HG02970 (cell line): ENCODE data around the gene STAT4.

Experiments
- ATAC-seq: cut with Tn5 transposase; IDR thresholded peaks from one replicate; pipeline ENCODE4 v1.9.1; 2021; ENCODE audit warnings: mild to moderate bottlenecking, moderate library complexity, moderate number of reproducible peaks; ENCODE audit not compliant: unreplicated experiment, low FRiP score

STAT4 gene

DNA sequence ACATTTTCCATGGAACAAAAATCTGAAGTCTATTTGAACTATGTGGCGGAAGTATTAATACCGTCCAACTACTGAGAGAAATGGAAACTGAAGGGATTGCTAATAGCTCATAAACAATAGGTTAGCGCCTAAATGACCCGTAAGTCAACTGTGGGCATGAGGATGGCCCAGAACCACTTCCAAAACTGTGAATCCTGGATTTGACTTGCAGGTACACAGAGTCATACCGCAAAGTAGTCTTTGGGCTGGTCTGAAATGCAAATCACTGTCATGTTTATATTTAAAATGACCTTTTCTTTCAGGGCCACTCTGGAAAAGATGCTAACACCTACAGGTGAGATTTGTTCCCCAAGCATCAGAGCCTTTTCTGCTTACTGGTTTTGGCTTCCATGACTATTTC lies 50.6 kb downstream of the STAT4 start:
- ATAC-seq: no peak

DNA sequence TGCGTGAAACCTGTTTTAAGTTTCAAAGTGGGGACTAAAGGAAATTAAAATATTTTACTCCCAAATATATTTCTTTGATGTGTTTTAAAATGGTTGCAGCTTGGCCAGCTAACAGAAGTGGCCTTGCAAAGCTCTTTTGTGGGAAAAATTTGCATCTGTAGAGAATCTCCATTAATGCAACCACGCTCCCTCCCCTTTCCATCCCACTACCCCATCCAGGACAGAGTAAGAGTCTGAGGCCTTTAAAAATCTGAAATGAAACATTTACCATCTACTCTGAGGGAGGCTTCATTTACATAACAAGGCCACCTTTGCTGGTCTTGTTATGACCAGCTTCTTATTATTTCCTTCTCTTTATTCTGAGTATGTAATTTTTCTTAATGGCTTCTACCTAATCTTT lies 63.5 kb downstream of the STAT4 start:
- no peak for ATAC-seq

DNA sequence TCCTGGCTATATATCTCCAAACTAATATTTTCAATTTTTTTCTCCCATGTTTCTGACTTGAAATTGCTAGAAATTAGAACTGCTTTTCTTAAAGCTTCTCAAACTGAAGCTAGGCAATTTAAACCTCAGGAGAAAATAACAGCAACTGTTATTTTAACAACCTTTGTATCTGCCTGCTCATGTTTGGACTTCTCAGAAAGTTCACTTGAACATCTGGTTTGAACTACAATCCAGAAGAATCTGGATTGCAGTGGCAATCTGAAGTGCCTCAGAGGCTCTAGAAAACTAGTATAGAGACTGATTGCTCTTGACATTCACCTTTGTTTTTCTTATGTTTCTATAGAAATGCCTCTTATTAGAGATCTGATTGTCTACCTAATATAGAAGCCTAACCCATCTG lies 64.1 kb downstream of the STAT4 start:
- no peak for ATAC-seq

DNA sequence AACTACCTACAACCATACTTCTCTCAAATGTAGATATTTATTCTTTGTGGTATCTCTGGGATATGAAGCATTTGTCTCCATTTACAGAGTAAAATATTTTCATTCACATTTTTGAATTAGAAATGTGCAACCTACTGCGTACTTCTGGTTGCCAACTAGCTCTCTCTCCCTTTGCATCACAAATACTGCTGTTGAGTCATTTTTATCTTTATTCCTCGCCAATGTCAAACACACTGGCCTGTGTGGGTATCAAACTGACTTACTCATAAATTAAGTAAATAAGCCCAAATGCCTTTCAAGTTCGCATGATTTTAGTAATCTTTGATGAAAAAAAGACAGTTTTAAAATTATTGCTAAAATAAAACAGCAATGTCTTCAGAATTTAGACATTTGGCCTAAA lies 67.3 kb downstream of the STAT4 start:
- no peak for ATAC-seq

DNA sequence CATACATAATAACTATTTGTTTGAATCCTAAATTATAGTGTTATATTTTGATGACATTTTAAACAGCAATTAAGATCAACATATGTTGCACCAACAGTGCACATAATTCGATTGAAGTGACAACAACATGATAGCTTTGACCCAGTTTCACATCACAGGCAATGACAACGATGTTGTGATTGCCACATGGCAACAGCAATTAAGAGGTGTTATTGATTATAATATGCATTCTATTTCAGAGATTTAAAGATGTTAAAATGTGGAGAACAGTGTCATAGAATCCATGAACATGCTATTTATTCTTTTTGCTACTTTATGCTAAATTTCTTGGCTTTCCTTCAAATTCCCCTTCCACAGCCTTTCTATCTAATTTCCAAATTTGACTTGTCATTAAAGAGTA lies 68.5 kb downstream of the STAT4 start:
- ATAC-seq: no peak

DNA sequence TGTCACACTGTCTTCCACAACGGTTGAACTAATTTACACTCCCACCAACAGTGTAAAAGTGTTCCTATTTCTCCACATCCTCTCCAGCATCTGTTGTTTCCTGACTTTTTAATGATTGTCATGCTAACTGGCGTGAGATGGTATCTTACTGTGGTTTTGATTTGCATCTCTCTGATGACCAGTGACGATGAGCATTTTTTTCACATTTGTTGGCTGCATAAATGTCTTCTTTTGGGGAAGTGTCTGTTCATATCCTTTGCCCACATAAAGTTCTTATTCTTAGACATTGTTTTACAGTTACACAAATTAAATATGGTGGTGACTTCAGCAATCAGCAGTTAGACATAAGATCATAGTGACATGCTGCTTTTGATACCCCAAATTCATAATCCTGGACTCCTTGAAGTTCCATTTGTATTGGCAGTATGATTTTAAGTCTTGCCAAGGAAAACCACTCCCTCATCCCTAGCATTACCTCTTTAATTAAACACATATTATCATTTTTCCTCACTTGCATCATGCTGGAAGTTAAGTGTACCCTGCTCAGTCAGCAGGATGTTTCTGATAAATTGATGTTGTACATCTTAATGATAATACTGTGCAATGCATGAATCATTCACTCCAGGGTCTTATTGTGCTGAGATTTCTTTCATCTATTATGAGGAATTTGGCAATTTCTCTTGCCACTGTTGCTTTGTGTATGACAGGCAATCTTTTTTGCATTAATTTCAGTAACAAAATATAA lies 69.2 kb downstream of the STAT4 start:
- ATAC-seq: no peak

DNA sequence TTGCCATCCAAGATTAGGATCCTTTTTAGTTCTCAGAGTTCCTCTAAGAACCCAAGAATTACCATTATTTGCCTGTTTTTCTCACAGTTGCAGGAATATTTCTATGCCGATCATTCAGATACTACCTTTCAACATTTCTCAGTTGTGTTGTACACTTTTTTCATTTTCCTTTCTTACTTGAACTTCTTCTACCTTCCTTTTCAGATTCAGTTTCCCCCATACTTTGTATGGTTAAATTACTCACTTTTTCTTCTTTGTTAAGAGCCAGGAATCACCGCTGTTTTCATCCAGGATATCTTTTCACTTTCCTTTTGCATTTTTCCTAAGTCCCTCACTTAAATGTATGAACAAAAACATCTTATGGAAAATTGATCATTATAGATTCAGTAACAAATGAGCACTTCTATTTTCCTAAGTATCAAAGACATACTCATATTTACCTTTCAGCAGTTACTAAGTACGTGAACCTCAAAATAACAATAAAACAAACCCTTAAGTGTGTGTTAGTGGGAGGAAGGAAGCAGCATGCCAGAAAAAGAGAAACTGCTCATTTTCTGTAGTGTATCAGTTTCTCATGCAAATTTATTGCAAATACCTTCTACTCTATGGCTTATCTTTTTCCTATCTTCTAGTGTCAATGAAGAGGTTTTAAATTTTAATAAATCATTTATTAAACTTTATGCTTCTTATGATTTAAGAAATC lies 72.5 kb downstream of the STAT4 start:
- ATAC-seq: no peak

DNA sequence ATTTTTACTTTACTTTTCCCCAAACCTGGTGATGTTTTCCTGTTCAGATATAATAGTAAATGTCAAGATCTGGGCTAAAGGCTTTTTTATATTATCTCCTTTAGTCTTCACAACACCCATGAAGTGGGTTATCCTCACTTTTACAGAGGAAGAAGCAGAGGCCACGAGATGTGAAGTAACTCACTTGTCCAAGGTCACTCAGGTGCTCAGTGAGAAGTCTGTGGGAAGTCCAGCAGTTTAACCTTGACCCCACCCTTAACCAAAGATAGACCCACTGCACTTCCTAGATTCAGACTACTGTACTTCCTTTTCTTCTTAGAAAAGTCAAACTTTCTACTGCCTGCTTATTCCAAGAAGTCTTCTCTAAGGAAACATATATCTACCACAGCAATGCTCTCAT lies 80.5 kb downstream of the STAT4 start:
- no peak for ATAC-seq

DNA sequence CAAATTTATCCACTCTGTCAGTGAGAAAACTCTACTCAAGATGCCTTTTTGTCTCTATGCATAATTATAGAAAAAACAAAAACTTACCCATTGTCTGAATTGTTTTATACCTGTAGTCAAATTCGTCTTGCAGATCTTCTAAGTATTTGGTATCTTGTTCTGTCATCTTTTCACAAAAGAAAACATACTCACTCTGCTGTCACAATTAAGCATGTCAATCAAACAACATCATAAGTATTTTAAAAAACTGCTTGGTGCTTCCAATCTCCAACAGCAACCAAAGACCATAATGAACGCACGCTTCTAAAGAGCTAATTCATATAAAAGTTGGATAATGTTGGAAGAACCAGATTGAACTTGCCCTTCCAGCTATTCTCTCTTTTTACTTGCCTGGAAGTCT lies 81.2 kb downstream of the STAT4 start:
- no peak for ATAC-seq

DNA sequence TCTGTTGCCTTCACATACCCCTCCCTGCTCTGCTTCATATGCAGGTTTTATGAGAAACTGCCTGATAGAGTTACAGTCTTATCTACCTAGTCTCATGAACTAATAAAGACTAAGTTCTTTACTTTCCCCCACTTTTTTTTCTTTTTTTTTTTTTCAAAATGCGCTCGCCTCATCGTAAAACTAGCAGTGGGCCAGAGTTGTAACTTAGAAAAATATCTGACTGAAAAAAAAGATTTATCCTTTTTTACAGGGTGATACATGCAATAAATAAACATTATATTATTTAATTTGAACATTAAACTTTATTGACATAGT lies 83.9 kb downstream of the STAT4 start:
- ATAC-seq: no peak

DNA sequence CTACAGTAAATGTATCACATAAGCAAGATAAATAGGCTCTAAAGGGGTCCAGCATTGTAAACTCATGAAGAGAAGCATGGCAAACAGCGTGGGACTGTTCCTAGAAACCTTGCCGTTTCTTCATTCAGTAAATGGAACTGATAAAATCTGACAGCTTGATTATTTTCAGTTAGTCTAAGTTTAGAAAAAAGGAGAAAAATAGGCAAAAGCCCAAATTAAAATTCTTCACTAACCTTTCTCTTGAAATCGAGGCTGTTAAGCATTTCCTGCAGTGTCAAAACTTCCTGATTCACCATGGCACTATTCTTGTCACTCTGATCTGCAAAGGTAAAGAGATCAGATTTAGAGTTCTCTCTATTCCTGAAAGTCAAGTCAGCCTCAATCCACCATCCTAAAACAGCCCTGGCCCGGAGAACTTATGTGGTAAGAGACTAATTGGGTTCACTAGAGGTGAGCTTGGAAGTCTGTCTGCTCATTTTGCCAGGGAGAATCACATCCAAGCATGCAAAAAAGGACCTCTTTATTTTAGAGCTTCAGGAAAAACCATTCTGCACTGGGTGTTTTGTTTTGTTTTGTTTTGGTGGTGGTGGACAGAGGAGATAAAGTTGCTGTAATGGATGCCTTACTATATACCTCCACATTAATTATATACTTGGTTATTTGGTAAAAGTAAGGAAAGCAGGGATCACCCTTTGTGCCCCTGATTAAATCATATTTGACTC lies 84.4 kb downstream of the STAT4 start:
- no peak for ATAC-seq

DNA sequence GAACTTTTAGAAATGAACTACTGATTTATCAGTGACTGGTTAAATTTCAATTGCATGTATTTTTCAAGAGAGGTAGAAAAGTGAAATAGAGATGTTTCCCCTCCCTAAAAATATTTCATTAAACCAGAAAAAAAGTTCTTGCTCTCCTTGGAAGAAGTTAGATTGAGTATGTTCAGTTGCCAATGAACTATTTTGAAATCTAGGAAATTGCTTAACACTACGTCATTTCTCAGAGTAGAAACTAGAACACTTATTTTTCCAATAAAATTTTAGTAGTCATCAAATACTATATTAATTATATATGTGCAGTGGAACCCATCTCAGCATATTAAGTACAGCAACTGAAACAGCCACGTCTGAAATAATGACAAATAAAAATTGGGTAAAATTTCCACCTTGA lies 85.0 kb downstream of the STAT4 start:
- no peak for ATAC-seq

DNA sequence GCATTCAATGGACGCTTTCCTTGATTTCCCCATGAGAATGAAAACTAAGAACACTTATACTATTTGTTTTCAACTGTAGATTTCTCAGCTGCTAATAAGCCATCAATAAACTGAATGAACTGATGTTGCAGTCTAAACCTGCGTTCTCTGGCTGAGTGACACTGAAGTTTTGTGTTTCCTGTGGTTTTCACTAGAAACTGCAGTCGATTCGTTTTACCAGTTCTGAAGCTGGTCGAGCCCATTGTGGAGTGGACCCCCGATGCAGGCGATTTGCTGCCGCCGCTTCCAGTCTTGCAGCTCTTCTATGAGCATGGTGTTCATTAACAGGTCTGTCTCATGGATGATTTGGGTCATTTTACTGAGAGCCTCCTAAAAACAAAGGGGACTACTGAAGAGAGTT lies 86.2 kb downstream of the STAT4 start:
- no peak for ATAC-seq

DNA sequence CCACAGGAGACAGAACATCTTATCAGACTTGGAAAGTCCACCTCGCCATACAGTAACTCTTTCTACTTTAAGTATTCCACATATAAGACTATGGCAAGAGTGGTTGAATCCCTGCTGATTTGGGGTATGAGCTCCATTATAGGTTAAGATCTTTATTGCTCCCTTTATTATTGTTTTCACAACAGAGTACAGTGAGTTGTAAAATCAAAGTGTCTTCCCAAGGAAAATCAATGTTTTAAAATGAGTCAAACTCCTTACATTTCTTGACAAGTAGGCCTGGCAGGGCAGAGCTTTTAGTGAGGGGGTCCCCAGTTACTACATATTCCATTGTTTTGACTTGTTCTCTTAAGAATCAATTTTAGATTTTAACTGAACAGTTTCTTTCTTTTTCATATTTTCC lies 87.2 kb downstream of the STAT4 start:
- no peak for ATAC-seq

DNA sequence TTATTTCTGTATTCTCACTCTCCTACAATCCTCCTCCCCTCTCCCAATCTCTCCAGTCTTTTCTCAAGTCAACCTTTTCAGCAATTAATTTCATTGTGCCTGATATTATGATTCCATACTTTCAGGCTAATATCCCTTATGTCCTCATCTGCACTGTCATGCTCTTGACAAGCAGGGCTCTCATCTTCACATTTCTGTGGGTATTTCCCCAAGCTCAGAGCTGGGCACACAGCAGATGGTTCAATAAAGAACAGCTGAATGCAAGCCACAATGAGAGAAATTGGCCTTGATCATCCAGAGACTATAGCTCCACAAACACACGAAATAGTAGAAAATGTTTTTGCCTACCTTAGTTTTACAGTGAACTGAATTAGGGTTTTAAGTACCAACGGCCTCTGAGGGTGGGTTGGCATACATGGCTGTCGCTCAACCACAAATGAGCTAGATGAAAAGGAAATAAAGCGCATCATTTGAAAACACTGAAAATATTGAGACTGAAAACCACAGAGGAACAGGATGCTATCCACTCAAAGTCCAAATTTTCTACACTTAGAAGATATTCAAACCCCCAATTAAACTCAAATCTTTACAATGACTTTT lies 89.3 kb downstream of the STAT4 start:
- no peak for ATAC-seq

DNA sequence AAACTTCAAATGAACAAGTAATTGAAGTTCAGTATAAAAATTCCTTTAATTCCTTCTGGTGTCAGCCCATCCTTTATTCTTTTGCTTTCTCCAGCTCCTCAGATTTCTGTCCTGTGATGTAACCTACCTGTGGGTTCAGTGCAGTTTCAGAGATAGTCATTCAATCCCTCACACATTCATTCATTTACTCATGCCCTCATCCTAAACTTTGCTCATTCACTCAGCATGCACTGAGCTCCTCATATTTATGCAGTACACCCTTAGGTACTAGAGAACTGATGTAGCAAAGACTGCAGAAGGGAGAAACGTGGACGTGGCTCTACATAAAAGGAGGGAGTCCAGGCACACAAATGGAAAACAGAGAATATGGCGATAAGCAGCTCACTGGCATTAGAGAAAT lies 91.5 kb downstream of the STAT4 start:
- no peak for ATAC-seq

DNA sequence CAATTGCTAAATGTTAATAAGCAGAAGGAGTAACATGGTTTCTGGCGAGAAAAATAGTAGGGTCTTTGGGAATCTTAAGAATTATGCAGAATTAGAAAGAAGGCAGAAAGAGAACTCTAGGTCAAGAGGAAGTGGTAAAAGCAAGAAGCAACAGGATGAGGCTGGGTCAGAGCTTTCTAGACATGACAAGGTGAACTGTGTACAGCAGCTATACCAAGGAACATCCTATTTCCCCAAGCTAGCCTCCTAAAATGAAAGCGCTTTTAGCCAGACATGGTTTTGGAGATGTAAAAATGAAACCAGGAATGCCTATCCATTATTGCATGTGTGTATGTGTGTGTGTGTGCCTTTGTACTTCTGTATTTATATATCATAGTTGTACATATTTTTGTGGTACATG lies 94.6 kb downstream of the STAT4 start:
- ATAC-seq: no peak

DNA sequence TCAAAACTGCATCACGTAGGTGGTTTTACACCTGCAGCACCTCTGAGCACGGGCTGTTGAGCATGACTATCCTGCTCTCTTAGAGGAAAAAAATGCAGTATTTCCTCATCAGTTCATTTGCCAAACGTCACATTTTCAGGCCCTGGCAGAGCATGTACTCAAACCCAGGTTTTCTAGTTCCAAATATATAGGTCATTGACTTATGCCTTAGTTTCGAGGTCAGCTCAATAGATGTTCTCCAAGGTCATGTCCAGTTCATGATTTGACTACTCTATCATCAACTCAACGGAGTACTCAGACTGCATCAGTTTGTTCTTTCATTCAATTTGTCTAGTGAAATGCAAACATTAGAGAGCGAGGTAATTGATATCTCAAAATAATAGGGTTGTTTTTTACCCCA lies 97.5 kb downstream of the STAT4 start:
- ATAC-seq: no peak

DNA sequence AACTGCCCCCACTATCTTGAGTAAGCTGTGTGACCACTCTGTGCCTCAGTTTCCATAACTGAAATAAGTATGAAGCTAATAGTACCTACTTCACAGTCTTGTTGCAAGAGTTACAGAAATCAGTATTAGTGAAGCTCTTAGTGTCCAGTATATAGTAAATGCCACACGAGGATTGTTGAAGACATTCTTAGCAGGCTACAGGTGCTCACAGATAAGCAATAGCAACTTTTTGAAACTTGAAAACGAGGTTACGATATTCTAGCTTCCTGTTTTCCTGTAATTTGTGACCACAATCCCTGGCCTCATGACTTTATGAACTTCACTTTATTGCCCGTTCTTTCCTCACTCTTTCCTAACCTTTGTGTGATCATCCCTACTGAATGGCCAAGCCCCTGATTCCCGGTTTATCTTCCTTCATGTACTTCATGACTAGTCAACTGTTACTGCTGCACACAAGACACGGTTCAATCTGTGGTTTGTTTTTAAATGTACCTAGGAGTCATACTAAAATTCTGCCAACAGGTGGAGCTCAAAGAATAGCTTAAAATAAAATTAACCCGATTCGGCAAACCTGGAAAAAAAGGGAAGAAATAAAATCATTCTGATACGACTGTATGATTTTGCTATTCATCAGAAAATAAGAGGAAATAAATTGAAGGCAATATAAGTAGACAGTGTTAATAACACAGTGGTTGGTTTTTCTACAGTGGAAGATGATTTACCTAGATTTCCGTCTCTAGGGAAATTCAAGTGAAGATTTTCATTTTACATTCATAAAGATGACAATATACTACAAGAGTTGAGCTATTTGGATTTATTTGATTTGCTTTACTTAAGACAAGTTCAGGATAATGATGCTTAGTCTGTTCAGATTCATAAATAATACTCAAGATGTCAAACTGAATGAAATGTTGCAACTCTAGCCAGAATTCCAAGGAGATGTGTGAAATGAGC lies 98.7 kb downstream of the STAT4 start:
- ATAC-seq: no peak

DNA sequence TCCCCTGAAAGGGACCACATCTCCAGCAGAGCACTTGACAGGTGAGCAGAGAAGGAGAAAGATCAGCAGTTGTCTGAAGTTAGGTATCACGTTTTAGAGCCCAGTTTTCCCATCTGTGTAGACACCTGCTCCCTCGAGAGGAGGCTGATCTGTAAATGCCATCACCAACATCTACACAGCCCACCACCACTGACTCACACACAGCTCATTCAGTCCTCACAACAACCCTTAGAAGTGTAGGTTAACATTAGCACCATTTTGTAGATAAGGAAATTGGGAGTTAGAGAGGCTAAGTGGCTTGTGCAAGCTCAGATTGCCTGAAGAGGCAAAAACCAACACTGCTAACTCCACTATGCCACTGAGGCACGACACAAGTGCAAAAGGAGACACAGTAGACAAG lies 99.6 kb downstream of the STAT4 start:
- no peak for ATAC-seq

DNA sequence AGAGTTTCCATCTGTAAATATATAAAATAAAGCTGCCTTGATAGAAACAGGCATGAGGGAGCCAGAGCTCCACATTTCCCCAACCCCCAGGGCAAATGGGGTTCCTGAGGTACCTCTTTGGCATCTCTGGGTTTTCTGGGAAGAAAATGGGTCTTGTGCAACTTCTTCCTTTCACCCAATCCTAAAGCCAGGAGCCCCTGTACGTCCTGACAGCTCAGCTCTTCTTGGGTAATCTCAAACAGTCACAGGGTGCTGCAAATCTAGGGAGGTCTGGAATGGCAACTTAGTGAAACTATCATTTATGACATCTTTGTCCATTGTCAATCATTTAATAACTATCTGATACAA lies 100.2 kb downstream of the STAT4 start:
- no peak for ATAC-seq
